ENCODE results near the gene SLC2A13. TPM values are rescaled to one million over a fixed set of nuclear protein-coding genes. Genes with fewer than 3 reads are reported as not detected.

Gene SLC2A13
- total RNA-seq, 4 donors from 2014 or later: 9.1 to 63.4 (median 33.1) TPM

DNA sequence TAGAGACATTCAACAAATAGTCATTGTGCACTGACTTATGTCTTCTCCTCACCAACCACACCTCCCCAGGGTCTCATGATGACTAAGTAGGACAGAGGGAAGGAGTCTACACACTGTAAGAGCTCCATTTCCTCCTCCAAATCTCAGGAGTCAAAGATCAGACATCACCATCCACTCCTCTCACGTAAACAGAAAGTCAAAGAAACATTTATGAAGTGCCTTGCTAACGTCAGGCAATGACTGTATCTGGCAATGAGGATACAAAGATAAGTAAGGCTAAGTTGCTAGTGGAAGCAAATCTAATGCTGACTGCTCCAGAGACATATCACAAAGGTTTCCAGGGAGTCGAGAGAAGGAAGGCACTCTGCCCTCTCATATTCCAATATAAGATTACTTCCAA is 88.9 kb downstream of the SLC2A13 start:
- Histone ChIP-seq H3K4me1 (peaks cover 0 to 15% (median 0%) of the 10 kb centered on the region in 4 donors), H3K4me3 (no peak overlapping the region), H3K36me3 (no peaks in the 10 kb centered on the region), H3K27ac (peak overlapping the region in 3 of 4 donors; percentile 2 to 63 (median 53)), H3K9me3 (no peaks in the 10 kb centered on the region), H3K27me3 (no peaks in the 10 kb centered on the region)
- no peak for TF ChIP-seq POLR2A (IDR thresholded peaks at IDR 0.05)
- TF ChIP-seq, protein P1, sequence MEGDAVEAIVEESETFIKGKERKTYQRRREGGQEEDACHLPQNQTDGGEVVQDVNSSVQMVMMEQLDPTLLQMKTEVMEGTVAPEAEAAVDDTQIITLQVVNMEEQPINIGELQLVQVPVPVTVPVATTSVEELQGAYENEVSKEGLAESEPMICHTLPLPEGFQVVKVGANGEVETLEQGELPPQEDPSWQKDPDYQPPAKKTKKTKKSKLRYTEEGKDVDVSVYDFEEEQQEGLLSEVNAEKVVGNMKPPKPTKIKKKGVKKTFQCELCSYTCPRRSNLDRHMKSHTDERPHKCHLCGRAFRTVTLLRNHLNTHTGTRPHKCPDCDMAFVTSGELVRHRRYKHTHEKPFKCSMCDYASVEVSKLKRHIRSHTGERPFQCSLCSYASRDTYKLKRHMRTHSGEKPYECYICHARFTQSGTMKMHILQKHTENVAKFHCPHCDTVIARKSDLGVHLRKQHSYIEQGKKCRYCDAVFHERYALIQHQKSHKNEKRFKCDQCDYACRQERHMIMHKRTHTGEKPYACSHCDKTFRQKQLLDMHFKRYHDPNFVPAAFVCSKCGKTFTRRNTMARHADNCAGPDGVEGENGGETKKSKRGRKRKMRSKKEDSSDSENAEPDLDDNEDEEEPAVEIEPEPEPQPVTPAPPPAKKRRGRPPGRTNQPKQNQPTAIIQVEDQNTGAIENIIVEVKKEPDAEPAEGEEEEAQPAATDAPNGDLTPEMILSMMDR (IDR thresholded peaks at IDR 0.05): no peak
- peak in 1 of 3 donors; percentile 70 for DNase-seq

DNA sequence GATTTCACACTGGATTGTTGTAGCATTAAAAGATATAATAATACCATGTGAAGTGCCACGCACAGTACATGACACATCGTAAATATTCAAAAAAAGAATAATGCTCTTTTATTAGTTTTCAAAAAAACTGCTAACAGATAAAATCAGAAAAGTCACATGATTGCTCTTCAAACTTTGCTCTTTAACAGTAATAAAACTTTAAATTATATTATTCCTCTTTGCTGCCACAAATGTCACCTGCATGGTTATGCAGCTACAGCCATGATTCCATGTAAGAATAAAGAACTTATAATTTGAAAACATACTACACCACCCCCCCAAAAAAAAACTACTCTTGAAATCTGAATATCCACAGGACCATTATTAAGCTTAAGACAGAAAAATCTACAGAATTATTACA is 90.0 kb downstream of the SLC2A13 start:
- Histone ChIP-seq H3K27me3 (no peaks in the 10 kb centered on the region), H3K4me3 (no peak overlapping the region), H3K36me3 (no peaks in the 10 kb centered on the region), H3K4me1 (peaks cover 0 to 22% (median 2%) of the 10 kb centered on the region in 4 donors), H3K27ac (peak overlapping the region in 1 of 4 donors; percentile 53), H3K9me3 (no peaks in the 10 kb centered on the region)
- TF ChIP-seq POLR2A (IDR thresholded peaks at IDR 0.05): no peak
- TF ChIP-seq, protein P1 (IDR thresholded peaks at IDR 0.05): no peak
- DNase-seq: no peak

DNA sequence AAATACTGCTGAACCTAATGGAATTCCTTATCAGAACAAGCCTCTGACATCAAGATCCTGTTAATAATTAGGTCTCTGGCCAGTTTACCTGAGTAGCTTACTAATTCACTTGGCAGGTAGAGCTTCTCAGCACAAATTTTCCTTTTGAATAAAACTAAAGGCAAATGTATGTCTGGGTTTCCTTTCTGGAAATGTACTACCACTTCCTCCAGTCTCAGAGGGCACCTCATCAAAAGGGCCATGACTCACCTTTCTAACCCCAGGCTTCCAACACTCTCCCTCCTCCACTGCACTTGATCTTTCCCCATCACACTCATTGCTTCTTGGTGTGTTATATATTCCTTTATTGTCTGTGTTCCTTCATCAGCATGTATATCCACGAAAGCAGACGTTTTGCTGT is 90.5 kb downstream of the SLC2A13 start:
- peak in 1 of 3 donors; percentile 58 for DNase-seq
- Histone ChIP-seq H3K9me3 (no peaks in the 10 kb centered on the region), H3K27me3 (no peaks in the 10 kb centered on the region), H3K27ac (peak overlapping the region in 2 of 4 donors; percentile 36 to 53), H3K4me1 (peaks cover 0 to 22% (median 2%) of the 10 kb centered on the region in 4 donors), H3K4me3 (no peak overlapping the region), H3K36me3 (no peaks in the 10 kb centered on the region)
- TF ChIP-seq, protein P1 (IDR thresholded peaks at IDR 0.05): no peak
- no peak for TF ChIP-seq POLR2A (IDR thresholded peaks at IDR 0.05)

DNA sequence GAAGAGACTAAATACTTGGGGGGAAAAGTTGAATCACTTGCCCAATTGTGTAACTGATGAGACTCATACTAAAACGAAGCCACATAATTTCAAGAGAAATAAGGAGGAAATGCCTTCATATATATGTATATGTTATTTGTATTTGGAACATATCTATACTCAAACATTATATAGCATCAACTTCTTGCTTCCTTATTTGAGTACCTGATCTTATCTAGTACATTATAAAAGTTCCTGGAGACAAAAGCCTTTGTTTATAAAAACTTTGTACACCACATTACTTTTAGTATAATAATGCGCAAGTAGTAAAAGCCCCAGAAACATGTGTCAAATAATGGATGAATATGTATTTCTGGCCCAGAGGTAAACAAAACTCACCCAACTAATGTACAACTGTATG is 92.0 kb downstream of the SLC2A13 start:
- DNase-seq: no peak
- peak overlapping the region in 2 of 4 donors; percentile 13 to 44 for H3K27ac ChIP-seq
- no peaks in the 10 kb centered on the region for H3K27me3 ChIP-seq
- no peaks in the 10 kb centered on the region for H3K9me3 ChIP-seq
- TF ChIP-seq, protein P1 (IDR thresholded peaks at IDR 0.05): no peak
- TF ChIP-seq POLR2A (IDR thresholded peaks at IDR 0.05): no peak
- no peak overlapping the region for H3K4me3 ChIP-seq
- no peaks in the 10 kb centered on the region for H3K36me3 ChIP-seq
- peaks cover 0 to 22% (median 2%) of the 10 kb centered on the region in 4 donors for H3K4me1 ChIP-seq

DNA sequence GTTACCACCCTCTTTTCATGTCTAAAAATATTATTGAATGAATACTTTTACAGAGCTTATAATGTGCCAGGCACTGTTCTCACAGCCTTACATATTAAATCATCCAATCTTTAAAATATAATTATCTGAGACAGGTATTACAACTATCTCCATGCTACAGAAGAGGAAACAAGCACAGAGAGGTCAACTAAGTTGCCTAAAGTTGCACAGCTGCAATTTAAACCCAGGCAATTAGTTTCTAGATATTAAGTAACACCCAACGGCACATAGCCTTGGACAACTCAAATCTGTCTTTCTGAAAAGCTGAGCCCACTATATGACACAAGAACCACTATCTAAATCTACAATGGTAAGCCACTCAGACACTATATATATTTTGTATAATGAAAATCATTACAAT is 92.6 kb downstream of the SLC2A13 start:
- TF ChIP-seq, protein P1 (IDR thresholded peaks at IDR 0.05): no peak
- no peak for TF ChIP-seq POLR2A (IDR thresholded peaks at IDR 0.05)
- Histone ChIP-seq H3K27me3 (no peaks in the 10 kb centered on the region), H3K36me3 (no peaks in the 10 kb centered on the region), H3K4me1 (peaks cover 0 to 22% (median 2%) of the 10 kb centered on the region in 4 donors), H3K9me3 (no peaks in the 10 kb centered on the region), H3K27ac (peak overlapping the region in 1 of 4 donors; percentile 13), H3K4me3 (no peak overlapping the region)
- DNase-seq: no peak

DNA sequence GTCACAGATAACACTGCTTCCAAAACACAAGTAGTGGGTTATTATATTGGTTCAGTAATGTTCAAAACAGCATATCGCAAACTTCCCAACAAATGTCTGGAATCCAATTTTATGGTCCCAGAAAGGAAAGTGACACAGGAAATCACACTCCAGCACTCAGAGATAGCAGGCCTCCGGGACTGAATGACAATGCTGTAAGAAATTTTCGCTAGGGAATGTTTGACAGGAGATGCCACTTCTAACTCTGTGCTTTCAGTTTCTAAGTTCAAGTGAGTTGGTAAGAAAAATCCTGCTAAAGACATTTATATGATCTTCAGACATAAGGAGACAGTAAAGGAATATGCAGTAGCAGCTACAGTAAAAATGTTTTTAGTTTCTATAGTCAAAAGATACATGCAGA is 93.2 kb downstream of the SLC2A13 start:
- no peak for DNase-seq
- Histone ChIP-seq H3K4me1 (peaks cover 0 to 22% (median 2%) of the 10 kb centered on the region in 4 donors), H3K9me3 (no peaks in the 10 kb centered on the region), H3K4me3 (no peak overlapping the region), H3K36me3 (no peaks in the 10 kb centered on the region), H3K27me3 (no peaks in the 10 kb centered on the region), H3K27ac (peak overlapping the region in 1 of 4 donors; percentile 53)
- TF ChIP-seq, protein P1 (IDR thresholded peaks at IDR 0.05): no peak
- TF ChIP-seq POLR2A (IDR thresholded peaks at IDR 0.05): no peak
